GM23248 (cell line): Measurements from ENCODE around the gene KIF2C. TPM values are rescaled to one million over a fixed set of nuclear protein-coding genes. Genes with fewer than 3 reads are reported as not detected.
"Not testable (repeated sequence)": the region's sequence is repeated elsewhere in the genome, so short reads cannot be mapped to it uniquely, and the experiment has no call there.

Experiments
- DNase-seq: peaks from one replicate; pipeline ENCODE4 v3.0.0-alpha.2; 2015
- H2AFZ ChIP-seq: fragments of 200-600 bp; sonication (generic); 2 replicates; pipeline ENCODE4 v1.6.1; 2016; ENCODE audit warnings: antibody characterized with exemption
- H3F3A ChIP-seq: fragments of 200-600 bp; sonication (generic); 2 replicates; pipeline ENCODE4 v1.6.1; 2016; ENCODE audit warnings: mild to moderate bottlenecking, antibody characterized with exemption, mixed run types; ENCODE audit not compliant: insufficient read depth
- H3K27ac ChIP-seq: fragments of 200-600 bp; sonication (generic); 2 replicates; pipeline ENCODE4 v1.5.1; 2016; ENCODE audit warnings: mild to moderate bottlenecking
- H3K27me3 ChIP-seq: fragments of 200-600 bp; sonication (generic); replicated peaks from 2 replicates; pipeline ENCODE4 v1.6.1; 2016; ENCODE audit warnings: mild to moderate bottlenecking; ENCODE audit not compliant: insufficient read depth
- H3K36me3 ChIP-seq: fragments of 200-600 bp; sonication (generic); 2 replicates; pipeline ENCODE4 v1.6.1; 2016; ENCODE audit warnings: low read depth, mild to moderate bottlenecking
- H3K4me1 ChIP-seq: fragments of 200-600 bp; sonication (generic); 2 replicates; pipeline ENCODE4 v1.6.1; 2016; ENCODE audit warnings: mild to moderate bottlenecking; ENCODE audit not compliant: insufficient read depth
- H3K4me2 ChIP-seq: fragments of 200-600 bp; sonication (generic); one replicate; pipeline ENCODE4 v1.6.1; 2016; ENCODE audit warnings: mild to moderate bottlenecking; ENCODE audit not compliant: unreplicated experiment
- H3K4me3 ChIP-seq: fragments of 200-600 bp; sonication (generic); 2 replicates; pipeline ENCODE4 v1.5.1; 2016; ENCODE audit warnings: mild to moderate bottlenecking
- H3K79me2 ChIP-seq: fragments of 200-600 bp; sonication (generic); 2 replicates; pipeline ENCODE4 v1.6.1; 2016; ENCODE audit warnings: mild to moderate bottlenecking; ENCODE audit not compliant: insufficient read depth
- H3K9ac ChIP-seq: fragments of 200-600 bp; sonication (generic); 2 replicates; pipeline ENCODE4 v1.6.1; 2016; ENCODE audit warnings: mild to moderate bottlenecking
- H3K9me2 ChIP-seq: fragments of 200-600 bp; sonication (generic); 2 replicates; pipeline ENCODE4 v1.6.1; 2016; ENCODE audit warnings: mixed run types, mild to moderate bottlenecking, moderate library complexity; ENCODE audit not compliant: insufficient read depth
- H3K9me3 ChIP-seq: fragments of 200-600 bp; sonication (generic); one replicate; pipeline ENCODE4 v1.6.1; 2017; ENCODE audit warnings: low read depth
- H4K20me1 ChIP-seq: fragments of 200-600 bp; sonication (generic); 2 replicates; pipeline ENCODE4 v1.6.0; 2016; ENCODE audit not compliant: insufficient read depth
- EZH2 ChIP-seq: fragments of 200-600 bp; sonication (generic); IDR thresholded peaks from 2 replicates; pipeline ENCODE4 v1.6.1; 2018; ENCODE audit warnings: antibody characterized with exemption, mild to moderate bottlenecking; ENCODE audit not compliant: insufficient read depth, poor library complexity, severe bottlenecking
- EZH2phosphoT487 ChIP-seq: fragments of 200-600 bp; sonication (generic); IDR thresholded peaks from 2 replicates; pipeline ENCODE4 v1.6.1; 2018; ENCODE audit warnings: antibody characterized with exemption, moderate library complexity, mild to moderate bottlenecking, low read depth; ENCODE audit not compliant: insufficient read depth
- WGBS, 2 experiments: methylation state at CpG; one replicate each; pipeline ENCODE4 v1.1.6; 2015 to 2017; ENCODE audit warnings: low lambda C conversion rate in 2 of 2, low coverage in 1 of 2; ENCODE audit errors: missing lambda C conversion rate in 2 of 2; 5-methylcytosine and 5-hydroxymethylcytosine counted together
- in situ Hi-C: fragments of 300-500 bp; cut with MboI; formaldehyde crosslinking; loops from 2 replicates; pipeline ENCODE4 v1.15.0; 2020
- polyA plus RNA-seq: library from polyadenylated mRNA; unstranded; fragments of >200 nt; fragmentation: Nextera tagmentation; extraction: Ambion mirVana; gene quantifications from 2 replicates; pipeline ENCODE4 v1.2.1, GENCODE V29; 2016
- total RNA-seq: library from RNA; depleted of rRNA; stranded (reverse); fragments of >200 nt; shearing (Covaris generic); gene quantifications from 2 replicates; pipeline ENCODE4 v1.2.3, GENCODE V29; 2014

The KIF2C gene
- total and polyA plus RNA-seq, 2 experiments from 2014 or later = 16.4 to 16.9 TPM

- H2AFZ ChIP-seq = no peak within 1 kb of the TSS
- H3K36me3 ChIP-seq = peaks cover 11% of the 10 kb centered on the region; the same call in 1 of the 2 replicates
- TF ChIP-seq EZH2phosphoT487 = no peak
- no peak for TF ChIP-seq EZH2
- no peaks in the 10 kb centered on the region for H3K27me3 ChIP-seq
- H3K9me3 ChIP-seq = no peaks in the 10 kb centered on the region
- peaks cover 71% of the 10 kb centered on the region for H3F3A ChIP-seq
- 9 to 11% methylated on average over 23 of the region's 23 CpGs for WGBS, 2 experiments
- peak within 1 kb of the TSS; percentile 72 for H3K4me3 ChIP-seq
- no peaks in the 10 kb centered on the region for H4K20me1 ChIP-seq
- H3K9ac ChIP-seq = peak within 1 kb of the TSS; percentile 97
- peaks cover 62% of the 10 kb centered on the region for H3K4me1 ChIP-seq
- peaks cover 51% of the 10 kb centered on the region for H3K79me2 ChIP-seq
- in situ Hi-C loops = no loop called here
- no peaks in the 10 kb centered on the region for H3K9me2 ChIP-seq
- DNase-seq = peak; percentile 98
- H3K27ac ChIP-seq = peak within 1 kb of the TSS; percentile 100
- peak within 1 kb of the TSS; percentile 92 for H3K4me2 ChIP-seq
These were observed 68.7 kb downstream of the KIF2C start, which contains the start of gene BTBD19 for GRCh38 chr1:44808063-44808937. Gene BTBD19 (plus strand): TSS chr1:44808523. CDS start chr1:44808821, 298 bp downstream.

GRCh38 chr1:44808938-44809917 lies 69.6 kb downstream of the KIF2C start:
- Histone ChIP-seq H2AFZ (no peak overlapping the region), H3K4me2 (peak overlapping the region; percentile 92), H3F3A (peaks cover 67% of the 10 kb centered on the region), H3K9me2 (no peaks in the 10 kb centered on the region), H3K79me2 (peaks cover 42% of the 10 kb centered on the region), H3K9ac (peak overlapping the region; percentile 97), H3K4me3 (peak overlapping the region; percentile 72), H3K36me3 (peaks cover 5% of the 10 kb centered on the region; the same call in 1 of the 2 replicates), H3K27ac (peak overlapping the region; percentile 100), H3K27me3 (no peaks in the 10 kb centered on the region), H3K9me3 (no peaks in the 10 kb centered on the region), H4K20me1 (no peaks in the 10 kb centered on the region), H3K4me1 (peaks cover 62% of the 10 kb centered on the region)
- no peak for TF ChIP-seq EZH2phosphoT487
- TF ChIP-seq EZH2 = no peak
- in situ Hi-C loops = no loop called here
- WGBS, 2 experiments = 4% methylated on average over 6 of the region's 6 CpGs
- DNase-seq = peak; percentile 92

- WGBS, 2 experiments = 36 to 37% methylated on average over 12 of the region's 12 CpGs
- in situ Hi-C loops = no loop called here
- TF ChIP-seq EZH2phosphoT487 (no peak), EZH2 (no peak)
- H3K9me3 ChIP-seq = no peaks in the 10 kb centered on the region
- H3K4me3 ChIP-seq = peak overlapping the region; percentile 72
- H3K9me2 ChIP-seq = no peaks in the 10 kb centered on the region
- H2AFZ ChIP-seq = no peak overlapping the region
- H3K4me1 ChIP-seq = peaks cover 68% of the 10 kb centered on the region
- H3K4me2 ChIP-seq = peak overlapping the region; percentile 92
- H3K27me3 ChIP-seq = no peaks in the 10 kb centered on the region
- no peak for DNase-seq
- H3F3A ChIP-seq = peaks cover 69% of the 10 kb centered on the region
- peaks cover 33% of the 10 kb centered on the region for H3K79me2 ChIP-seq
- H3K9ac ChIP-seq = peak overlapping the region; percentile 97
- no peaks in the 10 kb centered on the region for H4K20me1 ChIP-seq
- H3K27ac ChIP-seq = peak overlapping the region; percentile 100
- H3K36me3 ChIP-seq = no peaks in the 10 kb centered on the region; the same call in 1 of the 2 replicates
These were observed 70.6 kb downstream of the KIF2C start for GRCh38 chr1:44810101-44810761.

GRCh38 chr1:44810762-44811105 lies 71.1 kb downstream of the KIF2C start:
- peaks cover 28% of the 10 kb centered on the region for H3K79me2 ChIP-seq
- 0 out of 2 replicates have a peak overlapping the region, but pooled peaks have one; percentile 13 for H3K4me3 ChIP-seq
- DNase-seq, H3K36me3 ChIP-seq, H3K9me3 ChIP-seq, in situ Hi-C loops, H4K20me1 ChIP-seq, H2AFZ ChIP-seq, H3K27me3 ChIP-seq, H3K9me2 ChIP-seq: not testable (repeated sequence)
- peaks cover 73% of the 10 kb centered on the region for H3K4me1 ChIP-seq
- peaks cover 68% of the 10 kb centered on the region for H3F3A ChIP-seq
- peak overlapping the region; percentile 97 for H3K9ac ChIP-seq
- H3K27ac ChIP-seq = peak overlapping the region; percentile 100
- H3K4me2 ChIP-seq = peak overlapping the region; percentile 92
- 82 to 86% methylated on average over 4 of the region's 4 CpGs for WGBS, 2 experiments
